ENCODE measurements around the gene CERS3. TPM values are rescaled to one million over a fixed set of nuclear protein-coding genes. Genes with fewer than 3 reads are reported as not detected.

CERS3 gene
- total and polyA plus RNA-seq, 2 of the 4 experiments (the other 2 are of a cell fraction) = not detected

- H3K9me1 ChIP-seq (ENCODE audit: insufficient read depth, low read length) = no peaks in the 10 kb centered on the region
- no peaks in the 10 kb centered on the region for H3K4me1 ChIP-seq (ENCODE audit: control insufficient read depth, insufficient read depth, low read length)
- no peak overlapping the region for H3K4me2 ChIP-seq (ENCODE audit: low read depth, low read length)
- in situ Hi-C loops (cut with MboI; ENCODE audit: low sequenced_read_pairs) (no loop called here), dilution Hi-C loops (cut with HindIII; ENCODE audit: low sequenced_read_pairs, unreplicated experiment) (no loop called here), intact Hi-C loops (cut with micrococcal nuclease) (no loop called here)
- ChIA-PET POLR2A (ENCODE audit: unreplicated experiment) (no interaction called here), CTCF (interaction anchor here (0.7 kb wide), 1 partner anchor 18 kb away, joined by 5 read pairs; no protein-coding TSS in a partner anchor)
- no peaks in the 10 kb centered on the region for H3K9me3 ChIP-seq (ENCODE audit: control insufficient read depth, insufficient read depth, low read length)
- no peak overlapping the region for H4K8ac ChIP-seq (ENCODE audit: low read depth in 2 of 2, low read length in 2 of 2)
- H3K4me3 ChIP-seq (ENCODE audit: insufficient read depth, low read depth, low read length) = no peak overlapping the region
- no peak overlapping the region for H2AK9ac ChIP-seq (replicated peaks; ENCODE audit: low read depth, low read length, poor library complexity)
- WGBS, 2 experiments (ENCODE audit: extremely low coverage in 2 of 2, insufficient read length in 1 of 2) = no CpG with 5 or more reads among the region's 6 CpGs
- no peaks in the 10 kb centered on the region for H3K79me1 ChIP-seq (ENCODE audit: low read depth in 1 of 2, low read length in 2 of 2)
- no peak overlapping the region for H4K5ac ChIP-seq (ENCODE audit: low read depth, low read length)
- no peak overlapping the region for H2AFZ ChIP-seq (replicated peaks; ENCODE audit: low read length, poor library complexity)
- H2BK20ac ChIP-seq (ENCODE audit: low read depth, low read length) = no peak overlapping the region
- H4K20me1 ChIP-seq (ENCODE audit: insufficient read depth, low read length) = no peaks in the 10 kb centered on the region
- H4K91ac ChIP-seq (ENCODE audit: insufficient read depth, low read depth, low read length) = no peak overlapping the region
- BruUV-seq (replicated peaks) = no TSS peak
- H3K4ac ChIP-seq (ENCODE audit: low read depth, low read length) = no peak overlapping the region
- no peak for DNase-seq
- H3K27ac ChIP-seq (ENCODE audit: insufficient read depth, low read length) = no peak overlapping the region
- no peak overlapping the region for H3K56ac ChIP-seq (ENCODE audit: extremely low read depth, insufficient read depth, low read length)
- H2BK5ac ChIP-seq (ENCODE audit: low read depth, low read length, poor library complexity, severe bottlenecking) = no peak overlapping the region
- no peak overlapping the region for H2BK120ac ChIP-seq (ENCODE audit: low read depth, low read length)
- no peaks in the 10 kb centered on the region for H3K36me3 ChIP-seq (ENCODE audit: control insufficient read depth, insufficient read depth, low read length)
- TF ChIP-seq MAFK (IDR thresholded peaks at IDR 0.05; ENCODE audit: low read depth, low read length) = no peak
- no peak for TF ChIP-seq RFX5 (IDR thresholded peaks at IDR 0.05; ENCODE audit: low read depth, low read length)
- TF ChIP-seq CEBPB (IDR thresholded peaks at IDR 0.05; ENCODE audit: low read depth, low read length) = no peak
- TF ChIP-seq, protein P1, sequence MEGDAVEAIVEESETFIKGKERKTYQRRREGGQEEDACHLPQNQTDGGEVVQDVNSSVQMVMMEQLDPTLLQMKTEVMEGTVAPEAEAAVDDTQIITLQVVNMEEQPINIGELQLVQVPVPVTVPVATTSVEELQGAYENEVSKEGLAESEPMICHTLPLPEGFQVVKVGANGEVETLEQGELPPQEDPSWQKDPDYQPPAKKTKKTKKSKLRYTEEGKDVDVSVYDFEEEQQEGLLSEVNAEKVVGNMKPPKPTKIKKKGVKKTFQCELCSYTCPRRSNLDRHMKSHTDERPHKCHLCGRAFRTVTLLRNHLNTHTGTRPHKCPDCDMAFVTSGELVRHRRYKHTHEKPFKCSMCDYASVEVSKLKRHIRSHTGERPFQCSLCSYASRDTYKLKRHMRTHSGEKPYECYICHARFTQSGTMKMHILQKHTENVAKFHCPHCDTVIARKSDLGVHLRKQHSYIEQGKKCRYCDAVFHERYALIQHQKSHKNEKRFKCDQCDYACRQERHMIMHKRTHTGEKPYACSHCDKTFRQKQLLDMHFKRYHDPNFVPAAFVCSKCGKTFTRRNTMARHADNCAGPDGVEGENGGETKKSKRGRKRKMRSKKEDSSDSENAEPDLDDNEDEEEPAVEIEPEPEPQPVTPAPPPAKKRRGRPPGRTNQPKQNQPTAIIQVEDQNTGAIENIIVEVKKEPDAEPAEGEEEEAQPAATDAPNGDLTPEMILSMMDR (conservative IDR thresholded peaks at IDR 0.05; ENCODE audit: low read depth, low read length) = no peak
- TF ChIP-seq NFE2L2 (IDR thresholded peaks at IDR 0.05; ENCODE audit: low read depth, low read length) = no peak
- no peak for TF ChIP-seq BHLHE40 (IDR thresholded peaks at IDR 0.05; ENCODE audit: low read depth, low read length)
- no peak for TF ChIP-seq MXI1 (IDR thresholded peaks at IDR 0.05; ENCODE audit: borderline replicate concordance, low read depth, low read length)
- TF ChIP-seq, protein P2, sequence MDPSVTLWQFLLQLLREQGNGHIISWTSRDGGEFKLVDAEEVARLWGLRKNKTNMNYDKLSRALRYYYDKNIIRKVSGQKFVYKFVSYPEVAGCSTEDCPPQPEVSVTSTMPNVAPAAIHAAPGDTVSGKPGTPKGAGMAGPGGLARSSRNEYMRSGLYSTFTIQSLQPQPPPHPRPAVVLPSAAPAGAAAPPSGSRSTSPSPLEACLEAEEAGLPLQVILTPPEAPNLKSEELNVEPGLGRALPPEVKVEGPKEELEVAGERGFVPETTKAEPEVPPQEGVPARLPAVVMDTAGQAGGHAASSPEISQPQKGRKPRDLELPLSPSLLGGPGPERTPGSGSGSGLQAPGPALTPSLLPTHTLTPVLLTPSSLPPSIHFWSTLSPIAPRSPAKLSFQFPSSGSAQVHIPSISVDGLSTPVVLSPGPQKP (IDR thresholded peaks at IDR 0.05; ENCODE audit: borderline replicate concordance, low read depth, low read length) = no peak
- no peak for TF ChIP-seq RCOR1 (IDR thresholded peaks at IDR 0.05; ENCODE audit: insufficient replicate concordance, low read length)
- no peak for TF ChIP-seq MAZ (IDR thresholded peaks at IDR 0.05; ENCODE audit: borderline replicate concordance, low read depth, low read length)
- TF ChIP-seq FOS (IDR thresholded peaks at IDR 0.05; ENCODE audit: low read depth, low read length) = no peak
- TF ChIP-seq SMC3 (IDR thresholded peaks at IDR 0.05; ENCODE audit: low read depth, low read length) = no peak
- no peak for TF ChIP-seq RAD21 (IDR thresholded peaks at IDR 0.05; ENCODE audit: low read length)
- TF ChIP-seq CHD1 (IDR thresholded peaks at IDR 0.05; ENCODE audit: low read depth, low read length) = no peak
- no peak for TF ChIP-seq POLR2A (IDR thresholded peaks at IDR 0.05; ENCODE audit: low read depth, low read length)
- ATAC-seq (ENCODE audit: low read depth) = no peak
- no peak overlapping the region for H3K18ac ChIP-seq (ENCODE audit: low read depth, low read length)
- no peak overlapping the region for H3K9ac ChIP-seq (ENCODE audit: low read depth, low read length)
- H3K14ac ChIP-seq (replicated peaks; ENCODE audit: low read depth, low read length) = no peak overlapping the region
- H3K23ac ChIP-seq (ENCODE audit: low read depth, low read length) = no peak overlapping the region
- H3K27me3 ChIP-seq (ENCODE audit: control insufficient read depth, insufficient read depth, low read length) = no peaks in the 10 kb centered on the region
- no peak overlapping the region for H2AK5ac ChIP-seq (ENCODE audit: low read depth, low read length)
- no peak overlapping the region for H2BK15ac ChIP-seq (ENCODE audit: low read depth, low read length)
Observed at GRCh38 chr15:100526027-100526481, 2.7 kb downstream of the CERS3 start.
